GM12878 (cell line): ENCODE results near the gene TEKT3. TPM values are rescaled to one million over a fixed set of nuclear protein-coding genes. Genes with fewer than 3 reads are reported as not detected.

ENCODE experiments used
- ATAC-seq: fragments of 200-7000 bp; cut with Tn5 transposase; 3 replicates; pipeline ENCODE4 v1.9.1; 2020; ENCODE audit warnings: mild to moderate bottlenecking, moderate library complexity
- BruUV-seq: library from RNA; stranded (reverse); fragments of 400-500 nt; replicated peaks from 2 replicates; lab custom pipeline; 2021; lab: Mats Ljungman, UMichigan
- CTCF ChIA-PET: fragments of 300-600 bp; sonication (Branson Sonifier 250); formaldehyde crosslinking; extraction: SDS; loops from one replicate; lab custom pipeline; 2021; ENCODE audit warnings: inconsistent platforms; lab: Yijun Ruan, JAX
- POLR2A ChIA-PET: fragments of 350-600 bp; formaldehyde crosslinking; extraction: SDS; loops from one replicate; lab custom pipeline; 2021; ENCODE audit warnings: inconsistent platforms; lab: Charles Lee
- RAD21 ChIA-PET: fragments of 300-600 bp; sonication (Branson Sonifier 250); formaldehyde crosslinking; loops from one replicate; lab custom pipeline; 2023; ENCODE audit warnings: antibody characterized with exemption; ENCODE audit not compliant: unreplicated experiment; lab: Charles Lee
- SMC1A ChIA-PET: fragments of 300-600 bp; sonication (Branson Sonifier 250); formaldehyde crosslinking; loops from one replicate; lab custom pipeline; 2023; ENCODE audit not compliant: unreplicated experiment, uncharacterized antibody; lab: Charles Lee
- DNase-seq: peaks from one replicate; pipeline ENCODE4 v3.0.0-alpha.2; 2011; ENCODE audit warnings: low read depth, low spot score
- FAIRE-seq: peaks from 3 replicates; lab custom pipeline; 2011; peaks lifted over from hg19 to GRCh38; lab: Jason Lieb, UNC
- H2AFZ ChIP-seq: 2 replicates; pipeline ENCODE4 v1.6.0; 2011; ENCODE audit warnings: low read depth, low read length, control low read depth; ENCODE audit not compliant: control insufficient read depth
- H3K27ac ChIP-seq: 2 replicates; pipeline ENCODE4 v1.5.1; 2011; ENCODE audit warnings: control low read depth; ENCODE audit not compliant: control insufficient read depth, insufficient read depth
- H3K27me3 ChIP-seq, 2 experiments: replicated peaks in 1 of 2; 2 replicates each; pipeline versions ENCODE4 v1.6.0 to v1.6.1; 2011; ENCODE audit warnings: low read length in 1 of 2; ENCODE audit not compliant: control insufficient read depth in 2 of 2, insufficient read depth in 2 of 2
- H3K36me3 ChIP-seq, 2 experiments: 2 replicates each; pipeline ENCODE4 v1.5.1; 2011; ENCODE audit warnings: low read length in 1 of 2; ENCODE audit not compliant: control insufficient read depth in 2 of 2, insufficient read depth in 2 of 2
- H3K4me1 ChIP-seq: 2 replicates; pipeline ENCODE4 v1.6.1; 2011; ENCODE audit warnings: mild to moderate bottlenecking, low read length, moderate library complexity, mixed read lengths; ENCODE audit not compliant: control insufficient read depth, insufficient read depth
- H3K4me2 ChIP-seq: 2 replicates; pipeline ENCODE4 v1.6.0; 2011; ENCODE audit warnings: control low read depth; ENCODE audit not compliant: control insufficient read depth, insufficient read depth
- H3K4me3 ChIP-seq: fragments of 200-600 bp; sonication (generic); 2 replicates; pipeline ENCODE4 v1.5.1; 2016
- H3K79me2 ChIP-seq: 2 replicates; pipeline ENCODE4 v1.6.0; 2011; ENCODE audit warnings: low read length; ENCODE audit not compliant: control insufficient read depth, insufficient read depth
- H3K9ac ChIP-seq: 2 replicates; pipeline ENCODE4 v1.8.0; 2011; ENCODE audit warnings: low read length, control low read depth, mixed read lengths; ENCODE audit not compliant: control insufficient read depth, insufficient read depth
- H3K9me3 ChIP-seq: replicated peaks from 3 replicates; pipeline ENCODE4 v1.5.1; 2011; ENCODE audit warnings: mild to moderate bottlenecking, low read length; ENCODE audit not compliant: control insufficient read depth, insufficient read depth
- H4K20me1 ChIP-seq: 2 replicates; pipeline ENCODE4 v1.6.0; 2011; ENCODE audit not compliant: control insufficient read depth, insufficient read depth
- EED ChIP-seq: sonication (generic); IDR thresholded peaks from 2 replicates; pipeline ENCODE4 v1.6.1; 2016; ENCODE audit warnings: antibody characterized with exemption, low read depth
- HDGF ChIP-seq: fragments of 450-650 bp; IDR thresholded peaks from 2 replicates; pipeline ENCODE4 v1.6.1; 2016; ENCODE audit warnings: antibody characterized with exemption
- MTA3 ChIP-seq: IDR thresholded peaks from 2 replicates; pipeline ENCODE4 v1.6.1; 2012; ENCODE audit warnings: low read length, inconsistent platforms, borderline replicate concordance
- NFYA ChIP-seq: IDR thresholded peaks from 2 replicates; pipeline ENCODE4 v1.6.1; 2011; ENCODE audit warnings: low read depth, mild to moderate bottlenecking, low read length, improper control_type of control experiment, borderline replicate concordance
- RUNX3 ChIP-seq: IDR thresholded peaks from 2 replicates; pipeline ENCODE4 v1.6.1; 2012; ENCODE audit warnings: low read length, inconsistent platforms
- WGBS: methylation state at CpG from one replicate; pipeline ENCODE4 v1.1.6; 2016; ENCODE audit warnings: low lambda C conversion rate; ENCODE audit not compliant: insufficient replicate concordance, insufficient coverage; ENCODE audit errors: missing lambda C conversion rate; 5-methylcytosine and 5-hydroxymethylcytosine counted together
- in situ Hi-C: fragments of 300-500 bp; cut with MboI; formaldehyde crosslinking; loops from 9 replicates; pipeline ENCODE4 v1.14.3; 2018; ENCODE audit warnings: mixed read lengths
- intact Hi-C: fragments of 100-400 bp; cut with micrococcal nuclease; formaldehyde crosslinking; loops from one replicate; pipeline ENCODE4 v1.14.2; 2022; ENCODE audit not compliant: unreplicated experiment
- polyA plus RNA-seq, 11 experiments: library from polyadenylated mRNA; depleted of rRNA in 4 of 11; unstranded in 6 of 11; stranded (reverse) in 5 of 11; fragments of >200 nt; fragmentation: Nextera tagmentation in 4 of 11; fragmentation: Illumina TruSeq in 1 of 11; extraction: Ambion mirVana in 4 of 11; extraction: Trizol in 1 of 11; gene quantifications; 1 replicate in 1 of 11; 2 replicates in 10 of 11; pipeline versions ENCODE4 v1.2.1 to v1.2.3, GENCODE V29; 2011 to 2016; ENCODE audit warnings: inconsistent platforms in 2 of 11, missing spikeins in 2 of 11, low read depth in 1 of 11
- total RNA-seq, 4 experiments: library from RNA; depleted of rRNA in 3 of 4; stranded (reverse); fragments of >200 nt in 3 of 4; fragmentation: Illumina TruSeq in 1 of 4; extraction: Trizol in 1 of 4; gene quantifications; 2 replicates each; pipeline versions ENCODE4 v1.2.1 to v1.2.3, GENCODE V29; 2013 to 2021
- TF ChIP-seq, protein P1 (sequence below): IDR thresholded peaks from 2 replicates; pipeline ENCODE4 v1.6.1; 2011; ENCODE audit warnings: borderline replicate concordance, low read depth, mild to moderate bottlenecking, moderate library complexity, low read length; ENCODE audit not compliant: insufficient read depth, poor library complexity, severe bottlenecking
- TF ChIP-seq, protein P2 (sequence below): fragments of 450-650 bp; IDR thresholded peaks from 2 replicates; pipeline ENCODE4 v1.6.1; 2017; ENCODE audit warnings: antibody characterized with exemption, mild to moderate bottlenecking, moderate library complexity

Gene TEKT3
- total and polyA plus RNA-seq, 10 of the 15 experiments (the other 5 are each of a cell fraction or from before 2014, with no cell fraction given) = 0.15 TPM; not detected in 9

DNA sequence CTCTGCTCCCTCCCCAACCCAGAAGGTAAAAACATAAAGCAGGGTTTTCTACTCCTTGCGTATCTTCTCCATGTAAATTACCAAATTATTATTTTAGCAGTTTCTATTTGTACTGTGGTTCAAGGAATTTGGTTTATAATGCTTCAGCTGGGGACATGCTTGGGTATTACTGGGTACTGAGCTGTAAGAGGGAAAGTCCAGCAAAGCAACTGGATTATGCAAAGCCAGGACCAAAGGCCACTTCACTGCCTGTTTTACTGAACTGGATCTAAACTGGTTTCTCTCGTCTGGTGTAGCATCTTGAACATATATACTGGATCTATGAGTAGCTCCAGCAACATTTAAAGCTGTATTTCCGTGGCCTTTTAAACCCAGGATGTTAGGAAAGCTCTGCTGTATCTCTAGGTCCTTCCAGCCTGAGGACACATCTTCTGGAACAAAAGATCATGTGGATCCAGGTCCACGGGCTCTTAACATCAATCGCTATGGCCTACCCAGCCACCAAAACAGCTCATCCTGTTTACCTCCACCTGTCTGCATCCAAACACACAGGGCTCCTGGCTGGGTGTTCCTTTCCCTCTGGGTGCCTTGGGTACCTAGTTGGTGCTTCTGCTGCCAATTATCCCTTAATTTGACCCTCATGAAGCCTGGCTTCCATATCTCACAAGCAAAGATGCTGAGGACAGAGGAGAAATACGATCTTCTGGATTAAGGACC is 83.4 kb downstream of the TEKT3 start:
- no peak for TF ChIP-seq HDGF
- no peak for TF ChIP-seq NFYA
- TF ChIP-seq, protein P1, sequence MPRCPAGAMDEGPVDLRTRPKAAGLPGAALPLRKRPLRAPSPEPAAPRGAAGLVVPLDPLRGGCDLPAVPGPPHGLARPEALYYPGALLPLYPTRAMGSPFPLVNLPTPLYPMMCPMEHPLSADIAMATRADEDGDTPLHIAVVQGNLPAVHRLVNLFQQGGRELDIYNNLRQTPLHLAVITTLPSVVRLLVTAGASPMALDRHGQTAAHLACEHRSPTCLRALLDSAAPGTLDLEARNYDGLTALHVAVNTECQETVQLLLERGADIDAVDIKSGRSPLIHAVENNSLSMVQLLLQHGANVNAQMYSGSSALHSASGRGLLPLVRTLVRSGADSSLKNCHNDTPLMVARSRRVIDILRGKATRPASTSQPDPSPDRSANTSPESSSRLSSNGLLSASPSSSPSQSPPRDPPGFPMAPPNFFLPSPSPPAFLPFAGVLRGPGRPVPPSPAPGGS = no peak
- TF ChIP-seq, protein P2, sequence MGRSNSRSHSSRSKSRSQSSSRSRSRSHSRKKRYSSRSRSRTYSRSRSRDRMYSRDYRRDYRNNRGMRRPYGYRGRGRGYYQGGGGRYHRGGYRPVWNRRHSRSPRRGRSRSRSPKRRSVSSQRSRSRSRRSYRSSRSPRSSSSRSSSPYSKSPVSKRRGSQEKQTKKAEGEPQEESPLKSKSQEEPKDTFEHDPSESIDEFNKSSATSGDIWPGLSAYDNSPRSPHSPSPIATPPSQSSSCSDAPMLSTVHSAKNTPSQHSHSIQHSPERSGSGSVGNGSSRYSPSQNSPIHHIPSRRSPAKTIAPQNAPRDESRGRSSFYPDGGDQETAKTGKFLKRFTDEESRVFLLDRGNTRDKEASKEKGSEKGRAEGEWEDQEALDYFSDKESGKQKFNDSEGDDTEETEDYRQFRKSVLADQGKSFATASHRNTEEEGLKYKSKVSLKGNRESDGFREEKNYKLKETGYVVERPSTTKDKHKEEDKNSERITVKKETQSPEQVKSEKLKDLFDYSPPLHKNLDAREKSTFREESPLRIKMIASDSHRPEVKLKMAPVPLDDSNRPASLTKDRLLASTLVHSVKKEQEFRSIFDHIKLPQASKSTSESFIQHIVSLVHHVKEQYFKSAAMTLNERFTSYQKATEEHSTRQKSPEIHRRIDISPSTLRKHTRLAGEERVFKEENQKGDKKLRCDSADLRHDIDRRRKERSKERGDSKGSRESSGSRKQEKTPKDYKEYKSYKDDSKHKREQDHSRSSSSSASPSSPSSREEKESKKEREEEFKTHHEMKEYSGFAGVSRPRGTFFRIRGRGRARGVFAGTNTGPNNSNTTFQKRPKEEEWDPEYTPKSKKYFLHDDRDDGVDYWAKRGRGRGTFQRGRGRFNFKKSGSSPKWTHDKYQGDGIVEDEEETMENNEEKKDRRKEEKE = no peak
- no peak for TF ChIP-seq MTA3
- TF ChIP-seq EED = no peak
- TF ChIP-seq RUNX3 = no peak
- RAD21 ChIA-PET = interaction anchor here (1.4 to 1.9 kb wide), 3 partner anchors 224 to 245 kb away, joined by 3 to 11 read pairs (median 7); no protein-coding TSS in a partner anchor
- CTCF ChIA-PET = interaction anchor here (0.7 to 3.3 kb wide), 7 partner anchors 10 to 268 kb away, joined by 3 to 33 read pairs (median 3); no protein-coding TSS in a partner anchor
- intact Hi-C loops (loop anchor here (1.0 kb wide), 1 partner anchor 244 kb away; no protein-coding TSS in a partner anchor), in situ Hi-C loops (loop anchor here (5.0 to 25.0 kb wide), 2 partner anchors 244 to 729 kb away; partner anchors contain the start of genes TTC19 and ZSWIM7)
- H2AFZ ChIP-seq = no peak overlapping the region
- no peaks in the 10 kb centered on the region for H3K36me3 ChIP-seq
- H3K4me3 ChIP-seq = no peak overlapping the region
- FAIRE-seq (no peak), DNase-seq (no peak), ATAC-seq (no peak)
- H4K20me1 ChIP-seq = no peaks in the 10 kb centered on the region; the same call in 1 of the 2 replicates
- no peak overlapping the region for H3K9ac ChIP-seq
- SMC1A ChIA-PET = interaction anchor here (1.0 kb wide), 1 partner anchor 9 kb away, joined by 3 read pairs; no protein-coding TSS in a partner anchor
- no peaks in the 10 kb centered on the region for H3K79me2 ChIP-seq
- WGBS = 51% methylated on average over 6 of the region's 6 CpGs
- BruUV-seq = no TSS peak
- H3K9me3 ChIP-seq = no peaks in the 10 kb centered on the region
- no peak overlapping the region for H3K27ac ChIP-seq
- no peak overlapping the region for H3K4me2 ChIP-seq
- H3K4me1 ChIP-seq = no peaks in the 10 kb centered on the region
- POLR2A ChIA-PET = no interaction called here
- peaks cover 0 to under 1% of the 10 kb centered on the region in 2 experiments; a peak in 3 of 4 replicates for H3K27me3 ChIP-seq
